Astrocyte (in vitro differentiated cells and primary cell): ENCODE data around the gene H1-8. TPM values are rescaled to one million over a fixed set of nuclear protein-coding genes. Genes with fewer than 3 reads are reported as not detected.

Source experiments
- DNase-seq: peaks from one replicate; pipeline ENCODE4 v3.0.0-alpha.2; 2010; ENCODE audit warnings: low read depth
- FAIRE-seq: peaks from 2 replicates; lab custom pipeline; 2011; peaks lifted over from hg19 to GRCh38; lab: Jason Lieb, UNC
- H2AFZ ChIP-seq: 2 replicates; pipeline ENCODE4 v1.6.0; 2012; ENCODE audit warnings: low read depth, low read length, inconsistent platforms
- H3K27ac ChIP-seq: 2 replicates; pipeline ENCODE4 v1.5.1; 2011; ENCODE audit warnings: low read depth, low read length, inconsistent platforms
- H3K27me3 ChIP-seq: 2 replicates; pipeline ENCODE4 v1.6.0; 2011; ENCODE audit warnings: low read length, inconsistent platforms; ENCODE audit not compliant: insufficient read depth
- H3K36me3 ChIP-seq: 2 replicates; pipeline ENCODE4 v1.5.1; 2011; ENCODE audit warnings: low read length, inconsistent platforms; ENCODE audit not compliant: insufficient read depth
- H3K4me1 ChIP-seq: 2 replicates; pipeline ENCODE4 v1.5.1; 2011; ENCODE audit warnings: low read length, inconsistent platforms; ENCODE audit not compliant: insufficient read depth
- H3K4me2 ChIP-seq: 2 replicates; pipeline ENCODE4 v1.6.0; 2012; ENCODE audit warnings: low read length, inconsistent platforms
- H3K4me3 ChIP-seq: 2 replicates; pipeline ENCODE4 v1.5.1; 2011; ENCODE audit warnings: low read depth, mild to moderate bottlenecking, low read length, inconsistent platforms; ENCODE audit not compliant: insufficient read depth
- H3K79me2 ChIP-seq: 2 replicates; pipeline ENCODE4 v1.6.0; 2012; ENCODE audit warnings: mild to moderate bottlenecking, low read length, inconsistent platforms; ENCODE audit not compliant: insufficient read depth
- H3K9ac ChIP-seq: 2 replicates; pipeline ENCODE4 v1.6.0; 2012; ENCODE audit warnings: mild to moderate bottlenecking, low read length, inconsistent platforms
- H3K9me3 ChIP-seq: 2 replicates; pipeline ENCODE4 v1.5.1; 2012; ENCODE audit warnings: low read depth, mild to moderate bottlenecking, low read length, inconsistent platforms; ENCODE audit not compliant: insufficient read depth
- H4K20me1 ChIP-seq: 2 replicates; pipeline ENCODE4 v1.6.0; 2012; ENCODE audit warnings: low read length, inconsistent platforms; ENCODE audit not compliant: insufficient read depth
- H3K27ac Mint-ChIP-seq: one replicate; pipeline ENCODE4 v1.8.0; 2021; ENCODE audit warnings: mild to moderate bottlenecking, mixed read lengths; ENCODE audit not compliant: unreplicated experiment
- H3K27me3 Mint-ChIP-seq: one replicate; pipeline ENCODE4 v1.8.0; 2021; ENCODE audit warnings: low read depth, mixed read lengths; ENCODE audit not compliant: unreplicated experiment
- H3K36me3 Mint-ChIP-seq: one replicate; pipeline ENCODE4 v1.8.0; 2021; ENCODE audit warnings: low read depth, mixed read lengths; ENCODE audit not compliant: unreplicated experiment
- H3K4me1 Mint-ChIP-seq: one replicate; pipeline ENCODE4 v1.8.0; 2021; ENCODE audit warnings: low read depth, mixed read lengths; ENCODE audit not compliant: unreplicated experiment
- H3K4me3 Mint-ChIP-seq: one replicate; pipeline ENCODE4 v1.8.0; 2021; ENCODE audit warnings: mild to moderate bottlenecking, moderate library complexity, mixed read lengths; ENCODE audit not compliant: unreplicated experiment
- H3K9me3 Mint-ChIP-seq: one replicate; pipeline ENCODE4 v1.8.0; 2021; ENCODE audit warnings: mild to moderate bottlenecking, mixed read lengths; ENCODE audit not compliant: unreplicated experiment
- EZH2 ChIP-seq: IDR thresholded peaks from 2 replicates; pipeline ENCODE4 v1.6.1; 2012; ENCODE audit warnings: mild to moderate bottlenecking, low read length, inconsistent platforms; ENCODE audit not compliant: insufficient read depth
- total RNA-seq: library from RNA; stranded (reverse); gene quantifications from 2 replicates; pipeline ENCODE4 v1.2.1, GENCODE V29; 2021
- TF ChIP-seq, protein P1 (sequence below): IDR thresholded peaks from 2 replicates; pipeline ENCODE4 v1.5.1; 2011; ENCODE audit warnings: low read depth, mild to moderate bottlenecking, inconsistent platforms, low read length, moderate library complexity; ENCODE audit not compliant: insufficient read depth

H1-8 gene
- total RNA-seq, 1 donor from 2014 or later = not detected

DNA sequence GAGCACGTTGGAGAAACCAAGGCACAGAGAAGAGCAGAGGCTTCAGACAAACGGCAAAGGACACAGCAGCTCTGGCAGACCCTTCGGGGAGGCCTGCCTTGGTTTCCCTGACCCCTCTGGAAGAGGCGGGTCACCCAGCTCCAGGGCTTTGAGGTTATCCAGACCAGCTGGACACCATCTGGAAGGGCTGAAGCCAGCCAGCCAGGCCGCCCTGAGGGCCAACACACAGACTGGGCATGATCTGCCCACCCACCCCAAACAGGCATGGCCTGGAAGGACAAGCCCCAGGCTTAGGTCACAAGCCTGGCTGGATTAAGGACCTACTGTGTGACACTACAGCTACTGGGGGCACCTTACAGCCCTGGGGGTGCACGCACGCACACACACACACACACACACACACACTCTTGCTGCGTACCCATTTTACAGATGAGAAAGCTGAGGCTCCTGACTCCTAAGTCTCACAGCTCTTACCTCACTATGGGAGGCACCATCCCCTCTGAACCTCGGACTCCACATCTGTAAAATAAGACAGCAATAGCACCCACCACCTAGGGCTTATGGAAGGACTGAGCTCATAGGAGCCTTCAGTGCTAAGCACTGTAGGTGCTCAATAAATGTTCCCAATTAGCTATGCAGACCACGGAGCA, 52.7 kb downstream of the H1-8 start:
- no peaks in the 10 kb centered on the region for H3K36me3 ChIP-seq

GRCh38 chr3:129596194-129597086, 53.5 kb downstream of the H1-8 start:
- no peaks in the 10 kb centered on the region for H3K27me3 ChIP-seq
- Mint-ChIP-seq H3K9me3 (no peaks in the 10 kb centered on the region), H3K27ac (peak overlapping the region; percentile 85), H3K4me1 (peaks cover 75% of the 10 kb centered on the region), H3K27me3 (no peaks in the 10 kb centered on the region), H3K4me3 (peak overlapping the region; percentile 27), H3K36me3 (no peaks in the 10 kb centered on the region)
- no peaks in the 10 kb centered on the region for H3K9me3 ChIP-seq
- H3K36me3 ChIP-seq = no peaks in the 10 kb centered on the region
- peak; percentile 52 for FAIRE-seq
- H3K9ac ChIP-seq = peak overlapping the region; percentile 79
- no peak overlapping the region for H3K4me3 ChIP-seq
- peaks cover 6% of the 10 kb centered on the region for H4K20me1 ChIP-seq
- peak overlapping the region; percentile 56 for H2AFZ ChIP-seq
- peak; percentile 92 for DNase-seq
- peak overlapping the region; percentile 91 for H3K27ac ChIP-seq
- peak overlapping the region; percentile 80 for H3K4me2 ChIP-seq
- no peak for TF ChIP-seq EZH2
- TF ChIP-seq, protein P1, sequence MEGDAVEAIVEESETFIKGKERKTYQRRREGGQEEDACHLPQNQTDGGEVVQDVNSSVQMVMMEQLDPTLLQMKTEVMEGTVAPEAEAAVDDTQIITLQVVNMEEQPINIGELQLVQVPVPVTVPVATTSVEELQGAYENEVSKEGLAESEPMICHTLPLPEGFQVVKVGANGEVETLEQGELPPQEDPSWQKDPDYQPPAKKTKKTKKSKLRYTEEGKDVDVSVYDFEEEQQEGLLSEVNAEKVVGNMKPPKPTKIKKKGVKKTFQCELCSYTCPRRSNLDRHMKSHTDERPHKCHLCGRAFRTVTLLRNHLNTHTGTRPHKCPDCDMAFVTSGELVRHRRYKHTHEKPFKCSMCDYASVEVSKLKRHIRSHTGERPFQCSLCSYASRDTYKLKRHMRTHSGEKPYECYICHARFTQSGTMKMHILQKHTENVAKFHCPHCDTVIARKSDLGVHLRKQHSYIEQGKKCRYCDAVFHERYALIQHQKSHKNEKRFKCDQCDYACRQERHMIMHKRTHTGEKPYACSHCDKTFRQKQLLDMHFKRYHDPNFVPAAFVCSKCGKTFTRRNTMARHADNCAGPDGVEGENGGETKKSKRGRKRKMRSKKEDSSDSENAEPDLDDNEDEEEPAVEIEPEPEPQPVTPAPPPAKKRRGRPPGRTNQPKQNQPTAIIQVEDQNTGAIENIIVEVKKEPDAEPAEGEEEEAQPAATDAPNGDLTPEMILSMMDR = no peak
- peaks cover 88% of the 10 kb centered on the region for H3K79me2 ChIP-seq
- peaks cover 61% of the 10 kb centered on the region for H3K4me1 ChIP-seq

More for the DNA sequence above, 52.7 kb downstream of the H1-8 start:
- Mint-ChIP-seq H3K27ac (peak overlapping the region; percentile 85), H3K4me3 (peak overlapping the region; percentile 27), H3K9me3 (no peaks in the 10 kb centered on the region), H3K4me1 (peaks cover 68% of the 10 kb centered on the region), H3K27me3 (no peaks in the 10 kb centered on the region), H3K36me3 (no peaks in the 10 kb centered on the region)
- H3K4me3 ChIP-seq = no peak overlapping the region
- no peaks in the 10 kb centered on the region for H3K9me3 ChIP-seq
- H3K9ac ChIP-seq = peak overlapping the region; percentile 79
- peaks cover 4% of the 10 kb centered on the region for H4K20me1 ChIP-seq
- H3K27me3 ChIP-seq = no peaks in the 10 kb centered on the region
- H2AFZ ChIP-seq = peak overlapping the region; percentile 56
- TF ChIP-seq EZH2 = no peak
- TF ChIP-seq, protein P1 = no peak
- FAIRE-seq (no peak), DNase-seq (no peak)
- H3K27ac ChIP-seq = peak overlapping the region; percentile 91
- peaks cover 88% of the 10 kb centered on the region for H3K79me2 ChIP-seq
- peaks cover 61% of the 10 kb centered on the region for H3K4me1 ChIP-seq
- peak overlapping the region; percentile 80 for H3K4me2 ChIP-seq
